GM10248 (cell line): ENCODE data around the gene FPGS.

Experiments used
- CTCF ChIA-PET: fragments of 300-600 bp; sonication (Branson Sonifier 250); formaldehyde crosslinking; extraction: SDS; loops from one replicate; lab custom pipeline; 2021; ENCODE audit warnings: antibody characterized with exemption; lab: Yijun Ruan, JAX
- POLR2A ChIA-PET: fragments of 350-650 bp; sonication (Branson Sonifier 250); formaldehyde crosslinking; extraction: SDS; loops from one replicate; lab custom pipeline; 2020; ENCODE audit warnings: antibody characterized with exemption; lab: Yijun Ruan, JAX
- DNase-seq: peaks from one replicate; pipeline ENCODE4 v3.0.0; 2012; ENCODE audit errors: extremely low spot score
- CTCF ChIP-seq: IDR thresholded peaks from 2 replicates; pipeline ENCODE4 v1.5.1; 2012; ENCODE audit warnings: mild to moderate bottlenecking, low read depth; ENCODE audit errors: extremely low read depth, missing control alignments, control extremely low read depth

The FPGS gene

GRCh38 chr9:127808347-127809001 lies 5.8 kb downstream of the FPGS start:
- DNase-seq: no peak
- CTCF ChIA-PET: interaction anchor here (1.0 to 1.2 kb wide), 2 partner anchors 10 to 61 kb away, joined by 3 to 6 read pairs; no protein-coding TSS in a partner anchor
- TF ChIP-seq CTCF: no peak
- POLR2A ChIA-PET: interaction anchor here (0.6 kb wide), 2 partner anchors 41 to 936 kb away, joined by 4 to 7 read pairs; no protein-coding TSS in a partner anchor

GRCh38 chr9:127809002-127809539 lies 6.4 kb downstream of the FPGS start:
- TF ChIP-seq CTCF: no peak
- ChIA-PET POLR2A (interaction anchor here (0.6 kb wide), 2 partner anchors 41 to 937 kb away, joined by 4 to 7 read pairs; no protein-coding TSS in a partner anchor), CTCF (interaction anchor here (1.0 to 1.2 kb wide), 2 partner anchors 9 to 60 kb away, joined by 3 to 6 read pairs; no protein-coding TSS in a partner anchor)
- DNase-seq: no peak

- CTCF ChIA-PET: interaction anchor here (1.0 kb wide), 1 partner anchor 9 kb away, joined by 3 read pairs; no protein-coding TSS in a partner anchor
- DNase-seq: peak; percentile 68
- POLR2A ChIA-PET: interaction anchor here (0.6 kb wide), 2 partner anchors 40 to 937 kb away, joined by 4 to 7 read pairs; no protein-coding TSS in a partner anchor
These were observed 7.1 kb downstream of the FPGS start for GRCh38 chr9:127809540-127810377.

GRCh38 chr9:127810378-127811187 lies 7.9 kb downstream of the FPGS start:
- CTCF ChIA-PET: no interaction called here
- POLR2A ChIA-PET: no interaction called here
- DNase-seq: no peak
- no peak for TF ChIP-seq CTCF

More at GRCh38 chr9:127809540-127810377, 7.1 kb downstream of the FPGS start:
- no peak for TF ChIP-seq CTCF

- ChIA-PET POLR2A (interaction anchor here (0.7 kb wide), 1 partner anchor 75 kb away, joined by 5 read pairs; no protein-coding TSS in a partner anchor), CTCF (interaction anchor here (0.9 to 1.4 kb wide), 2 partner anchors 42 to 223 kb away, joined by 3 read pairs; partner anchors contain the start of gene ENG)
- TF ChIP-seq CTCF: no peak
- no peak for DNase-seq
These were observed 9.3 kb downstream of the FPGS start for GRCh38 chr9:127812011-127812410.
